ENCODE results near the gene ATP6V1C2. TPM values are rescaled to one million over a fixed set of nuclear protein-coding genes. Genes with fewer than 3 reads are reported as not detected.

ATP6V1C2 gene
- polyA plus RNA-seq, 3 donors, result 0.03 TPM; not detected in 2

- Mint-ChIP-seq H3K36me3 (no peaks in the 10 kb centered on the region), H3K9me3 (peaks cover 0 to 1% (median 0%) of the 10 kb centered on the region in 7 donors), H3K27me3 (ENCODE audit: low read depth in 3 of 3) (peaks cover 1 to 3% (median 2%) of the 10 kb centered on the region in 3 donors), H3K4me3 (no peak overlapping the region), H3K4me1 (no peaks in the 10 kb centered on the region), H3K27ac (no peak overlapping the region)
- no peaks in the 10 kb centered on the region for H4K20me1 ChIP-seq (ENCODE audit: insufficient read depth, low read length)
- no peak overlapping the region for H3K9ac ChIP-seq (ENCODE audit: insufficient read depth, low read length, poor library complexity, severe bottlenecking)
- H3K36me3 ChIP-seq (replicated peaks in 1 of 2; ENCODE audit: control insufficient read depth in 1 of 2, insufficient read depth in 2 of 2, low read length in 2 of 2), result no peaks in the 10 kb centered on the region
- H3K4me3 ChIP-seq (replicated peaks in 1 of 3; ENCODE audit: low read depth in 2 of 3, low read length in 3 of 3), result no peak overlapping the region
- DNase-seq, result no peak
- H3K9me3 ChIP-seq (replicated peaks in 1 of 2; ENCODE audit: control insufficient read depth in 1 of 2, insufficient read depth in 1 of 2, low read length in 2 of 2), result no peaks in the 10 kb centered on the region
- H3K79me2 ChIP-seq (ENCODE audit: insufficient read depth, low read length), result no peaks in the 10 kb centered on the region
- TF ChIP-seq, protein P1, sequence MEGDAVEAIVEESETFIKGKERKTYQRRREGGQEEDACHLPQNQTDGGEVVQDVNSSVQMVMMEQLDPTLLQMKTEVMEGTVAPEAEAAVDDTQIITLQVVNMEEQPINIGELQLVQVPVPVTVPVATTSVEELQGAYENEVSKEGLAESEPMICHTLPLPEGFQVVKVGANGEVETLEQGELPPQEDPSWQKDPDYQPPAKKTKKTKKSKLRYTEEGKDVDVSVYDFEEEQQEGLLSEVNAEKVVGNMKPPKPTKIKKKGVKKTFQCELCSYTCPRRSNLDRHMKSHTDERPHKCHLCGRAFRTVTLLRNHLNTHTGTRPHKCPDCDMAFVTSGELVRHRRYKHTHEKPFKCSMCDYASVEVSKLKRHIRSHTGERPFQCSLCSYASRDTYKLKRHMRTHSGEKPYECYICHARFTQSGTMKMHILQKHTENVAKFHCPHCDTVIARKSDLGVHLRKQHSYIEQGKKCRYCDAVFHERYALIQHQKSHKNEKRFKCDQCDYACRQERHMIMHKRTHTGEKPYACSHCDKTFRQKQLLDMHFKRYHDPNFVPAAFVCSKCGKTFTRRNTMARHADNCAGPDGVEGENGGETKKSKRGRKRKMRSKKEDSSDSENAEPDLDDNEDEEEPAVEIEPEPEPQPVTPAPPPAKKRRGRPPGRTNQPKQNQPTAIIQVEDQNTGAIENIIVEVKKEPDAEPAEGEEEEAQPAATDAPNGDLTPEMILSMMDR (IDR thresholded peaks at IDR 0.05), result no peak
- 89% methylated on average over 8 of the region's 9 CpGs for WGBS (ENCODE audit: insufficient coverage)
- no peak overlapping the region for H2AFZ ChIP-seq (ENCODE audit: insufficient read depth, low read depth, low read length, poor library complexity, severe bottlenecking)
- intact Hi-C loops (cut with micrococcal nuclease), result no loop called here
- H3K4me2 ChIP-seq (replicated peaks; ENCODE audit: extremely low read depth, low read length, poor library complexity, severe bottlenecking), result no peak overlapping the region
- no peak overlapping the region for H3K27ac ChIP-seq (ENCODE audit: low read depth in 1 of 2, low read length in 2 of 2)
- no peaks in the 10 kb centered on the region for H3K4me1 ChIP-seq (ENCODE audit: control insufficient read depth in 1 of 2, insufficient read depth in 2 of 2, low read length in 2 of 2)
- H3K27me3 ChIP-seq (ENCODE audit: control insufficient read depth in 2 of 2, insufficient read depth in 2 of 2, low read length in 2 of 2), result no peaks in the 10 kb centered on the region
These were observed 42.0 kb downstream of the ATP6V1C2 start for GRCh38 chr2:10763461-10763800.

GRCh38 chr2:10764096-10764785 lies 42.8 kb downstream of the ATP6V1C2 start:
- DNase-seq, result no peak
- no peaks in the 10 kb centered on the region for H3K36me3 Mint-ChIP-seq
- Histone ChIP-seq H3K9ac (ENCODE audit: insufficient read depth, low read length, poor library complexity, severe bottlenecking) (no peak overlapping the region), H3K9me3 (replicated peaks in 1 of 2; ENCODE audit: control insufficient read depth in 1 of 2, insufficient read depth in 1 of 2, low read length in 2 of 2) (no peaks in the 10 kb centered on the region), H3K4me3 (replicated peaks in 1 of 3; ENCODE audit: low read depth in 2 of 3, low read length in 3 of 3) (no peak overlapping the region), H4K20me1 (ENCODE audit: insufficient read depth, low read length) (no peaks in the 10 kb centered on the region), H3K36me3 (replicated peaks in 1 of 2; ENCODE audit: control insufficient read depth in 1 of 2, insufficient read depth in 2 of 2, low read length in 2 of 2) (no peaks in the 10 kb centered on the region), H3K27me3 (ENCODE audit: control insufficient read depth in 2 of 2, insufficient read depth in 2 of 2, low read length in 2 of 2) (no peaks in the 10 kb centered on the region), H3K79me2 (ENCODE audit: insufficient read depth, low read length) (no peaks in the 10 kb centered on the region), H2AFZ (ENCODE audit: insufficient read depth, low read depth, low read length, poor library complexity, severe bottlenecking) (no peak overlapping the region), H3K27ac (ENCODE audit: low read depth in 1 of 2, low read length in 2 of 2) (no peak overlapping the region), H3K4me1 (ENCODE audit: control insufficient read depth in 1 of 2, insufficient read depth in 2 of 2, low read length in 2 of 2) (no peaks in the 10 kb centered on the region), H3K4me2 (replicated peaks; ENCODE audit: extremely low read depth, low read length, poor library complexity, severe bottlenecking) (no peak overlapping the region)
- no peak overlapping the region for H3K4me3 Mint-ChIP-seq
- intact Hi-C loops (cut with micrococcal nuclease), result no loop called here
- H3K4me1 Mint-ChIP-seq, result no peaks in the 10 kb centered on the region
- no peak overlapping the region for H3K27ac Mint-ChIP-seq
- peaks cover 0 to 1% (median 0%) of the 10 kb centered on the region in 7 donors for H3K9me3 Mint-ChIP-seq
- 96% methylated on average over 13 of the region's 18 CpGs for WGBS (ENCODE audit: insufficient coverage)
- TF ChIP-seq, protein P1 (IDR thresholded peaks at IDR 0.05), result no peak
- peaks cover 3 to 5% (median 3%) of the 10 kb centered on the region in 3 donors for H3K27me3 Mint-ChIP-seq (ENCODE audit: low read depth in 3 of 3)

All from CD14-positive monocyte (primary cell).